ENCODE measurements around the gene SP1.

DNA sequence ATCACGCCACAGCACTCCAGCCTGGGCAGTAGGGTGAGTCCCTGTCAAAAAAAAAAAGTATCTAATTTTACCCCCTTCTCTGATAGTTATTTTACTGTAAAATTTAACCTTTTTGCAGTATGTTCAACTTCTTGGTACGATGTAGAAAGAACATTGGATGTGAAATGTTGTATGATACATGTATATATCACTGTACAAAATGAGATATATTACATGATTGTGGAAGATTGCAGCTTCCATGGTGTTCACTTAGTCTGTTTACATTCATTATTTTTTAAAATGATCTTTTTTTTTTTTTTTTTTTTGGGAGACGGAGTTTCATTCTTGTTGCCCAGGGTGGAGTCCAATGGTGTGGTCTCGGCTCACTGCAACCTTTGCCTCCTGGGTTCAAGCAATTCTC, 9.0 kb downstream of the SP1 start:
- TF ChIP-seq, protein P1, sequence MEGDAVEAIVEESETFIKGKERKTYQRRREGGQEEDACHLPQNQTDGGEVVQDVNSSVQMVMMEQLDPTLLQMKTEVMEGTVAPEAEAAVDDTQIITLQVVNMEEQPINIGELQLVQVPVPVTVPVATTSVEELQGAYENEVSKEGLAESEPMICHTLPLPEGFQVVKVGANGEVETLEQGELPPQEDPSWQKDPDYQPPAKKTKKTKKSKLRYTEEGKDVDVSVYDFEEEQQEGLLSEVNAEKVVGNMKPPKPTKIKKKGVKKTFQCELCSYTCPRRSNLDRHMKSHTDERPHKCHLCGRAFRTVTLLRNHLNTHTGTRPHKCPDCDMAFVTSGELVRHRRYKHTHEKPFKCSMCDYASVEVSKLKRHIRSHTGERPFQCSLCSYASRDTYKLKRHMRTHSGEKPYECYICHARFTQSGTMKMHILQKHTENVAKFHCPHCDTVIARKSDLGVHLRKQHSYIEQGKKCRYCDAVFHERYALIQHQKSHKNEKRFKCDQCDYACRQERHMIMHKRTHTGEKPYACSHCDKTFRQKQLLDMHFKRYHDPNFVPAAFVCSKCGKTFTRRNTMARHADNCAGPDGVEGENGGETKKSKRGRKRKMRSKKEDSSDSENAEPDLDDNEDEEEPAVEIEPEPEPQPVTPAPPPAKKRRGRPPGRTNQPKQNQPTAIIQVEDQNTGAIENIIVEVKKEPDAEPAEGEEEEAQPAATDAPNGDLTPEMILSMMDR (IDR thresholded peaks at IDR 0.05 in 2 of 3, conservative IDR thresholded peaks at IDR 0.05 in 1 of 3; ENCODE audit: borderline replicate concordance in 1 of 3, insufficient read depth in 1 of 3, low read depth in 2 of 3, low read length in 2 of 3) = no peak
- TF ChIP-seq, protein P2, sequence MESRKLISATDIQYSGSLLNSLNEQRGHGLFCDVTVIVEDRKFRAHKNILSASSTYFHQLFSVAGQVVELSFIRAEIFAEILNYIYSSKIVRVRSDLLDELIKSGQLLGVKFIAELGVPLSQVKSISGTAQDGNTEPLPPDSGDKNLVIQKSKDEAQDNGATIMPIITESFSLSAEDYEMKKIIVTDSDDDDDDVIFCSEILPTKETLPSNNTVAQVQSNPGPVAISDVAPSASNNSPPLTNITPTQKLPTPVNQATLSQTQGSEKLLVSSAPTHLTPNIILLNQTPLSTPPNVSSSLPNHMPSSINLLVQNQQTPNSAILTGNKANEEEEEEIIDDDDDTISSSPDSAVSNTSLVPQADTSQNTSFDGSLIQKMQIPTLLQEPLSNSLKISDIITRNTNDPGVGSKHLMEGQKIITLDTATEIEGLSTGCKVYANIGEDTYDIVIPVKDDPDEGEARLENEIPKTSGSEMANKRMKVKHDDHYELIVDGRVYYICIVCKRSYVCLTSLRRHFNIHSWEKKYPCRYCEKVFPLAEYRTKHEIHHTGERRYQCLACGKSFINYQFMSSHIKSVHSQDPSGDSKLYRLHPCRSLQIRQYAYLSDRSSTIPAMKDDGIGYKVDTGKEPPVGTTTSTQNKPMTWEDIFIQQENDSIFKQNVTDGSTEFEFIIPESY (IDR thresholded peaks at IDR 0.05; ENCODE audit: extremely low read depth, insufficient replicate concordance, low read length) = no peak
- TF ChIP-seq EZH2 (IDR thresholded peaks at IDR 0.05) (no peak), CEBPB (IDR thresholded peaks at IDR 0.05; ENCODE audit: low read depth) (no peak), POLR2AphosphoS5 (IDR thresholded peaks at IDR 0.05; ENCODE audit: low read depth, low read length) (no peak), POLR2A (IDR thresholded peaks at IDR 0.05; ENCODE audit: borderline replicate concordance, extremely low read depth, insufficient read depth, insufficient read length) (no peak)
